Ishikawa (cell line): Measurements from ENCODE around the gene CYSTM1.

ENCODE experiments used
- CEBPB ChIP-seq: IDR thresholded peaks from 2 replicates; pipeline ENCODE4 v1.6.1; 2012
- CREB1 ChIP-seq: IDR thresholded peaks from 2 replicates; pipeline ENCODE4 v1.6.1; 2012; ENCODE audit warnings: low read depth
- EGR1 ChIP-seq: IDR thresholded peaks from 2 replicates; pipeline ENCODE4 v1.6.1; 2012
- EP300 ChIP-seq: IDR thresholded peaks from 2 replicates; pipeline ENCODE4 v1.6.1; 2012; ENCODE audit warnings: borderline replicate concordance
- FOXM1 ChIP-seq: IDR thresholded peaks from 2 replicates; pipeline ENCODE4 v1.6.1; 2012; ENCODE audit warnings: low read depth, borderline replicate concordance
- RAD21 ChIP-seq: IDR thresholded peaks from 2 replicates; pipeline ENCODE4 v1.6.1; 2012; ENCODE audit warnings: low read depth
- TAF1 ChIP-seq: IDR thresholded peaks from 2 replicates; pipeline ENCODE4 v1.6.1; 2012; ENCODE audit warnings: low read depth, mild to moderate bottlenecking
- YY1 ChIP-seq: IDR thresholded peaks from 2 replicates; pipeline ENCODE4 v1.6.1; 2012; ENCODE audit warnings: low read depth
- TF ChIP-seq, protein P1 (sequence below): IDR thresholded peaks from 2 replicates; pipeline ENCODE4 v1.6.1; 2012; ENCODE audit warnings: low read depth, mild to moderate bottlenecking
- TF ChIP-seq, protein P2 (sequence below): IDR thresholded peaks from 2 replicates; pipeline ENCODE4 v1.6.1; 2012

DNA sequence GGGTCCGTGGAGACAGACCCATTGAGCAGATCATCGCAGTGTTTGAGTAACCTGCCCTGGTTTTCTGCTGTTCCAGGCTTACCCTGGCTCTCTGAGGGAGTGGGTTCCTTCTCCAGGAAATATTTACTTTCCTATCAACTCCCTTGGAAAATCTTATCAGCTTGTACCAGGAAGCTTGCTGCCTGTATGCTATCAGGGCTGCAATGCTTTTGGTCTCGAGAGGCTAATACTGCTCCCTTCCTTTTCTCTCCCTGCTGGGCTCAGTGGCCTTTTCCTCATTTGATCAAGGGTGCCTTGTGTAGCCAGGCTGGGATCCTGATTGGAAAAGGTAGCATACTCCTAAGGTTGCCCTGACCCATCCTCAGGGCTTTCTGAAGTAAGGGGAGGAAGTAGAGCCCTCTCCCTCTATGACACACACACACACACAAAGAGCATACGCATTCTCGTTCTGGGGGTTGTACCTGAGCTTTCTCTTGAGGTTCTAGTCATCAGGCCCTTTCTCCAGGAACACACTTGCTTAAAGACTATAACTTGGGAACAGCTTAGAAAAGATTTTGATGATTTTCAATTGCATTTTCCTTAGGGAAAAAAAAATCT lies 41.6 kb downstream of the CYSTM1 start:
- TF ChIP-seq YY1 = no peak
- no peak for TF ChIP-seq EP300
- TF ChIP-seq, protein P1, sequence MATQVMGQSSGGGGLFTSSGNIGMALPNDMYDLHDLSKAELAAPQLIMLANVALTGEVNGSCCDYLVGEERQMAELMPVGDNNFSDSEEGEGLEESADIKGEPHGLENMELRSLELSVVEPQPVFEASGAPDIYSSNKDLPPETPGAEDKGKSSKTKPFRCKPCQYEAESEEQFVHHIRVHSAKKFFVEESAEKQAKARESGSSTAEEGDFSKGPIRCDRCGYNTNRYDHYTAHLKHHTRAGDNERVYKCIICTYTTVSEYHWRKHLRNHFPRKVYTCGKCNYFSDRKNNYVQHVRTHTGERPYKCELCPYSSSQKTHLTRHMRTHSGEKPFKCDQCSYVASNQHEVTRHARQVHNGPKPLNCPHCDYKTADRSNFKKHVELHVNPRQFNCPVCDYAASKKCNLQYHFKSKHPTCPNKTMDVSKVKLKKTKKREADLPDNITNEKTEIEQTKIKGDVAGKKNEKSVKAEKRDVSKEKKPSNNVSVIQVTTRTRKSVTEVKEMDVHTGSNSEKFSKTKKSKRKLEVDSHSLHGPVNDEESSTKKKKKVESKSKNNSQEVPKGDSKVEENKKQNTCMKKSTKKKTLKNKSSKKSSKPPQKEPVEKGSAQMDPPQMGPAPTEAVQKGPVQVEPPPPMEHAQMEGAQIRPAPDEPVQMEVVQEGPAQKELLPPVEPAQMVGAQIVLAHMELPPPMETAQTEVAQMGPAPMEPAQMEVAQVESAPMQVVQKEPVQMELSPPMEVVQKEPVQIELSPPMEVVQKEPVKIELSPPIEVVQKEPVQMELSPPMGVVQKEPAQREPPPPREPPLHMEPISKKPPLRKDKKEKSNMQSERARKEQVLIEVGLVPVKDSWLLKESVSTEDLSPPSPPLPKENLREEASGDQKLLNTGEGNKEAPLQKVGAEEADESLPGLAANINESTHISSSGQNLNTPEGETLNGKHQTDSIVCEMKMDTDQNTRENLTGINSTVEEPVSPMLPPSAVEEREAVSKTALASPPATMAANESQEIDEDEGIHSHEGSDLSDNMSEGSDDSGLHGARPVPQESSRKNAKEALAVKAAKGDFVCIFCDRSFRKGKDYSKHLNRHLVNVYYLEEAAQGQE = no peak
- no peak for TF ChIP-seq RAD21
- no peak for TF ChIP-seq CEBPB
- TF ChIP-seq CREB1 = no peak
- no peak for TF ChIP-seq EGR1
- TF ChIP-seq, protein P2, sequence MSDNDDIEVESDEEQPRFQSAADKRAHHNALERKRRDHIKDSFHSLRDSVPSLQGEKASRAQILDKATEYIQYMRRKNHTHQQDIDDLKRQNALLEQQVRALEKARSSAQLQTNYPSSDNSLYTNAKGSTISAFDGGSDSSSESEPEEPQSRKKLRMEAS = no peak
- TF ChIP-seq FOXM1 = no peak
- TF ChIP-seq TAF1 = no peak
